Gastroesophageal sphincter (tissue), 4 donors: ENCODE data around the gene KLHL1. TPM values are rescaled to one million over a fixed set of nuclear protein-coding genes. Genes with fewer than 3 reads are reported as not detected.

Source experiments
- ATAC-seq: fragments of 150-250 bp; one replicate; pipeline ENCODE4 v1.9.1; 2016; ENCODE audit warnings: mild to moderate bottlenecking, moderate library complexity
- H3K27ac ChIP-seq, 4 donors: fragments of 200-600 bp; sonication (generic) in 3 of 4; 1 replicate in 3 of 4; 2 replicates in 1 of 4; pipeline ENCODE4 v1.5.1; 2016 to 2019
- H3K27me3 ChIP-seq: fragments of 200-600 bp; sonication (generic); one replicate; pipeline ENCODE4 v1.5.1; 2019
- H3K36me3 ChIP-seq, 2 donors: fragments of 200-600 bp; sonication (generic); one replicate each; pipeline ENCODE4 v1.5.1; 2019; ENCODE audit warnings: control low read depth in 1 of 2
- H3K4me1 ChIP-seq, 3 donors: fragments of 200-600 bp; sonication (generic); 1 replicate in 2 of 3; 2 replicates in 1 of 3; pipeline ENCODE4 v1.5.1; 2016 to 2019; ENCODE audit warnings: control low read depth in 2 of 3
- H3K4me3 ChIP-seq, 2 donors: fragments of 200-600 bp; sonication (generic); one replicate each; pipeline ENCODE4 v1.5.1; 2019; ENCODE audit warnings: mild to moderate bottlenecking in 1 of 2, moderate library complexity in 1 of 2
- H3K9me3 ChIP-seq, 3 donors: fragments of 200-600 bp; sonication (generic); one replicate each; pipeline ENCODE4 v1.5.1; 2017 to 2019; ENCODE audit warnings: control low read depth in 2 of 3
- CTCF ChIP-seq, 4 experiments: fragments of 200-600 bp in 2 of 4; fragments of 450-650 bp in 2 of 4; sonication (generic) in 1 of 4; IDR thresholded peaks; one replicate each; pipeline ENCODE4 v1.5.1; 2017 to 2019; ENCODE audit warnings: antibody characterized with exemption in 4 of 4, mild to moderate bottlenecking in 2 of 4, moderate library complexity in 2 of 4
- EP300 ChIP-seq: sonication (generic); formaldehyde crosslinking; IDR thresholded peaks from one replicate; pipeline ENCODE4 v1.6.1; 2017; ENCODE audit warnings: antibody characterized with exemption, mild to moderate bottlenecking
- POLR2A ChIP-seq, 2 donors: fragments of 450-650 bp; IDR thresholded peaks; one replicate each; pipeline ENCODE4 v1.6.1; 2017; ENCODE audit warnings: antibody characterized with exemption in 2 of 2, mild to moderate bottlenecking in 2 of 2, moderate library complexity in 1 of 2
- POLR2AphosphoS5 ChIP-seq: sonication (generic); formaldehyde crosslinking; IDR thresholded peaks from one replicate; pipeline ENCODE4 v1.6.1; 2017; ENCODE audit warnings: antibody characterized with exemption
- WGBS, 2 donors: methylation state at CpG; one replicate each; pipeline ENCODE4 v1.1.5; 2018; ENCODE audit warnings: low coverage in 1 of 2; 5-methylcytosine and 5-hydroxymethylcytosine counted together
- total RNA-seq, 4 donors: library from RNA; depleted of rRNA; stranded (reverse); fragments of >200 nt; gene quantifications; one replicate each; pipeline ENCODE4 v1.1.0, GENCODE V29; 2016

KLHL1 gene
- total RNA-seq, 4 donors from 2014 or later: 0.13 TPM; not detected in 3

GRCh38 chr13:69947582-69947981 is 160.7 kb downstream of the KLHL1 start:
- Histone ChIP-seq H3K4me3 (no peak overlapping the region), H3K27ac (no peak overlapping the region), H3K36me3 (no peaks in the 10 kb centered on the region), H3K9me3 (no peaks in the 10 kb centered on the region), H3K27me3 (no peaks in the 10 kb centered on the region), H3K4me1 (no peaks in the 10 kb centered on the region)
- TF ChIP-seq POLR2A (IDR thresholded peaks at IDR 0.05): no peak
- WGBS, 2 donors: 18 to 19% methylated on average over 2 of the region's 2 CpGs
- no peak for ATAC-seq

- 58 to 78% methylated on average over 1 of the region's 1 CpG for WGBS, 2 donors
- H3K4me1 ChIP-seq: no peaks in the 10 kb centered on the region
- no peak overlapping the region for H3K27ac ChIP-seq
- no peaks in the 10 kb centered on the region for H3K27me3 ChIP-seq
- H3K4me3 ChIP-seq: no peak overlapping the region
- ATAC-seq: no peak
- no peak for TF ChIP-seq POLR2A (IDR thresholded peaks at IDR 0.05)
- no peak for TF ChIP-seq EP300
- TF ChIP-seq CTCF (IDR thresholded peaks at IDR 0.05): no peak
- no peak for TF ChIP-seq POLR2AphosphoS5
- no peaks in the 10 kb centered on the region for H3K9me3 ChIP-seq
- H3K36me3 ChIP-seq: no peaks in the 10 kb centered on the region
Measured at GRCh38 chr13:69946511-69946910, 161.7 kb downstream of the KLHL1 start.

GRCh38 chr13:69935043-69935442 is 173.2 kb downstream of the KLHL1 start:
- WGBS, 2 donors: 70 to 73% methylated on average over 2 of the region's 2 CpGs
- ATAC-seq: no peak
- no peak overlapping the region for H3K4me3 ChIP-seq
- H3K27ac ChIP-seq: no peak overlapping the region
- H3K9me3 ChIP-seq: no peaks in the 10 kb centered on the region
- H3K4me1 ChIP-seq: no peaks in the 10 kb centered on the region
- H3K36me3 ChIP-seq: no peaks in the 10 kb centered on the region
- no peaks in the 10 kb centered on the region for H3K27me3 ChIP-seq
- TF ChIP-seq POLR2AphosphoS5 (no peak), EP300 (no peak)

GRCh38 chr13:69928262-69928661 is 180.0 kb downstream of the KLHL1 start:
- Histone ChIP-seq H3K27ac (no peak overlapping the region), H3K36me3 (no peaks in the 10 kb centered on the region), H3K27me3 (no peaks in the 10 kb centered on the region), H3K4me3 (no peak overlapping the region), H3K4me1 (no peaks in the 10 kb centered on the region), H3K9me3 (peaks cover 0 to 4% (median 0%) of the 10 kb centered on the region in 3 donors)
- TF ChIP-seq POLR2AphosphoS5 (no peak), POLR2A (IDR thresholded peaks at IDR 0.05) (no peak), CTCF (IDR thresholded peaks at IDR 0.05) (no peak)
- no peak for ATAC-seq
- WGBS, 2 donors: 83 to 91% methylated on average over 4 of the region's 4 CpGs

GRCh38 chr13:69921156-69921555 is 187.1 kb downstream of the KLHL1 start:
- Histone ChIP-seq H3K27me3 (no peaks in the 10 kb centered on the region), H3K9me3 (peaks cover 0 to 4% (median 0%) of the 10 kb centered on the region in 3 donors), H3K36me3 (no peaks in the 10 kb centered on the region), H3K4me1 (no peaks in the 10 kb centered on the region), H3K27ac (no peak overlapping the region), H3K4me3 (no peak overlapping the region)
- WGBS, 2 donors: 29 to 31% methylated on average over 2 of the region's 2 CpGs
- TF ChIP-seq CTCF (IDR thresholded peaks at IDR 0.05) (no peak), POLR2A (IDR thresholded peaks at IDR 0.05) (no peak), POLR2AphosphoS5 (no peak), EP300 (no peak)
- ATAC-seq: no peak

- 25 to 47% methylated on average over 2 of the region's 2 CpGs for WGBS, 2 donors
- H3K9me3 ChIP-seq: no peaks in the 10 kb centered on the region
- no peak for ATAC-seq
- no peaks in the 10 kb centered on the region for H3K36me3 ChIP-seq
- TF ChIP-seq EP300 (no peak), POLR2A (IDR thresholded peaks at IDR 0.05) (no peak), CTCF (IDR thresholded peaks at IDR 0.05) (no peak), POLR2AphosphoS5 (no peak)
- H3K4me3 ChIP-seq: no peak overlapping the region
- H3K4me1 ChIP-seq: no peaks in the 10 kb centered on the region
- no peaks in the 10 kb centered on the region for H3K27me3 ChIP-seq
- H3K27ac ChIP-seq: no peak overlapping the region
Measured at GRCh38 chr13:69912630-69913029, 195.6 kb downstream of the KLHL1 start.
